Measurements from ENCODE around the gene GPR37.

GPR37 gene

DNA sequence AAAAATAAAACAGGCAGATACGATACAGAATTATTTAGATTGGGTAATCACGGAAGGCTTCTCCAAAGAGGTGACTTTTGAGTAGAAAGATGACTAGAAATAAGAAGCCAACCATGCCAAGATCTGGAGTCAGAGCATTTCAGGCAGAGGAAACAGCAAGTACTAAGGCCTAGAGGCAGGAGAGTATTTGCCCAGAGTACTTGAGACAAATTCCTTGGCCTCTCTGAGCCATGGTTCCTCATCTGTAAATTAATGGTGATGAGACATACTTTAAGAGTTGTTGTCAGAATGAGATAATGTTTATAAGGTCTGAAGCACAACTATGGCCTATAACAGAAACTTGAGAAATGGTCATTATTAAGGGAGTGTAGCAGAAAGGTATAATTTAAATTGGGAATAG, 15.8 kb upstream of the GPR37 start:
- H2AFZ ChIP-seq (ENCODE audit: low read length): no peak overlapping the region
- no peaks in the 10 kb centered on the region for H4K20me1 ChIP-seq (ENCODE audit: insufficient read depth, low read length)
- H3K9me2 ChIP-seq (replicated peaks; ENCODE audit: insufficient read depth, low read length): no peaks in the 10 kb centered on the region
- no peak overlapping the region for H3K9ac ChIP-seq (ENCODE audit: low read length)
- no peak overlapping the region for H3K27ac ChIP-seq (ENCODE audit: low read length)
- TF ChIP-seq, protein P1, sequence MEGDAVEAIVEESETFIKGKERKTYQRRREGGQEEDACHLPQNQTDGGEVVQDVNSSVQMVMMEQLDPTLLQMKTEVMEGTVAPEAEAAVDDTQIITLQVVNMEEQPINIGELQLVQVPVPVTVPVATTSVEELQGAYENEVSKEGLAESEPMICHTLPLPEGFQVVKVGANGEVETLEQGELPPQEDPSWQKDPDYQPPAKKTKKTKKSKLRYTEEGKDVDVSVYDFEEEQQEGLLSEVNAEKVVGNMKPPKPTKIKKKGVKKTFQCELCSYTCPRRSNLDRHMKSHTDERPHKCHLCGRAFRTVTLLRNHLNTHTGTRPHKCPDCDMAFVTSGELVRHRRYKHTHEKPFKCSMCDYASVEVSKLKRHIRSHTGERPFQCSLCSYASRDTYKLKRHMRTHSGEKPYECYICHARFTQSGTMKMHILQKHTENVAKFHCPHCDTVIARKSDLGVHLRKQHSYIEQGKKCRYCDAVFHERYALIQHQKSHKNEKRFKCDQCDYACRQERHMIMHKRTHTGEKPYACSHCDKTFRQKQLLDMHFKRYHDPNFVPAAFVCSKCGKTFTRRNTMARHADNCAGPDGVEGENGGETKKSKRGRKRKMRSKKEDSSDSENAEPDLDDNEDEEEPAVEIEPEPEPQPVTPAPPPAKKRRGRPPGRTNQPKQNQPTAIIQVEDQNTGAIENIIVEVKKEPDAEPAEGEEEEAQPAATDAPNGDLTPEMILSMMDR (IDR thresholded peaks at IDR 0.05; ENCODE audit: low read length): no peak
- TF ChIP-seq EZH2phosphoT487 (IDR thresholded peaks at IDR 0.05; ENCODE audit: low read length) (no peak), EZH2 (optimal IDR thresholded peaks at IDR 0.05; ENCODE audit: low read depth, low read length) (no peak)
- no peak overlapping the region for H3K4me2 ChIP-seq (ENCODE audit: low read depth, low read length)
- no peak for DNase-seq
- H3K27me3 ChIP-seq (replicated peaks; ENCODE audit: insufficient read depth, low read length): no peaks in the 10 kb centered on the region
- H3K4me3 ChIP-seq (ENCODE audit: low read length): no peak overlapping the region
- H3K9me3 ChIP-seq (replicated peaks; ENCODE audit: insufficient read depth, low read length): no peaks in the 10 kb centered on the region
- no peaks in the 10 kb centered on the region for H3F3A ChIP-seq (ENCODE audit: insufficient read depth, low read length)
- 0 out of 2 replicates have a peak, but pooled peaks cover 3% of the 10 kb centered on the region for H3K4me1 ChIP-seq (ENCODE audit: low read length)
- no peaks in the 10 kb centered on the region for H3K79me2 ChIP-seq (ENCODE audit: low read length)
- H3K36me3 ChIP-seq (replicated peaks; ENCODE audit: insufficient read depth, low read length): no peaks in the 10 kb centered on the region

DNA sequence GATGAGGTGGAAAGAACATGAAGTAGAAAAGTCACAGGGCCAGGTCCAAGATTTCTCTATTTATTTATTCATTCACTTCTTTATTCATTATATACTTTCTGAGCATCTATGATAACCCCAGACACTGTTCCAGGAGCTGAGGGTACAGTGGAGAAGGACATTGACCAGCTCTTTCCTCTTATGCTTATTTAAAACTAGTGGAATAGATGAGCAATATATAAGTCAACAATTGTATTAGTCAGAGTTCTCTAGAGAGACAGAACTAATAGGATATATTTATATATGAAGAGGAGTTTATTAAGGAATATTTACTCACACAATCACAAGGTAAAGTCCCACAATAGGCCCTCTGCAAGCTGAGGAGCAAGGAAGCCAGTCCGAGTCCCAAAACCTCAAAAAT, 15.0 kb upstream of the GPR37 start:
- Histone ChIP-seq H3K27ac (ENCODE audit: low read length) (no peak overlapping the region), H3F3A (ENCODE audit: insufficient read depth, low read length) (no peaks in the 10 kb centered on the region), H3K79me2 (ENCODE audit: low read length) (no peaks in the 10 kb centered on the region), H3K4me1 (ENCODE audit: low read length) (0 out of 2 replicates have a peak, but pooled peaks cover 3% of the 10 kb centered on the region), H3K36me3 (replicated peaks; ENCODE audit: insufficient read depth, low read length) (no peaks in the 10 kb centered on the region), H3K4me2 (ENCODE audit: low read depth, low read length) (no peak overlapping the region), H3K9ac (ENCODE audit: low read length) (no peak overlapping the region), H3K9me2 (replicated peaks; ENCODE audit: insufficient read depth, low read length) (no peaks in the 10 kb centered on the region), H3K27me3 (replicated peaks; ENCODE audit: insufficient read depth, low read length) (no peaks in the 10 kb centered on the region), H4K20me1 (ENCODE audit: insufficient read depth, low read length) (no peaks in the 10 kb centered on the region), H3K9me3 (replicated peaks; ENCODE audit: insufficient read depth, low read length) (no peaks in the 10 kb centered on the region), H3K4me3 (ENCODE audit: low read length) (no peak overlapping the region), H2AFZ (ENCODE audit: low read length) (no peak overlapping the region)
- no peak for DNase-seq
- TF ChIP-seq, protein P1 (IDR thresholded peaks at IDR 0.05; ENCODE audit: low read length): no peak
- TF ChIP-seq EZH2 (optimal IDR thresholded peaks at IDR 0.05; ENCODE audit: low read depth, low read length) (no peak), EZH2phosphoT487 (IDR thresholded peaks at IDR 0.05; ENCODE audit: low read length) (no peak)

DNA sequence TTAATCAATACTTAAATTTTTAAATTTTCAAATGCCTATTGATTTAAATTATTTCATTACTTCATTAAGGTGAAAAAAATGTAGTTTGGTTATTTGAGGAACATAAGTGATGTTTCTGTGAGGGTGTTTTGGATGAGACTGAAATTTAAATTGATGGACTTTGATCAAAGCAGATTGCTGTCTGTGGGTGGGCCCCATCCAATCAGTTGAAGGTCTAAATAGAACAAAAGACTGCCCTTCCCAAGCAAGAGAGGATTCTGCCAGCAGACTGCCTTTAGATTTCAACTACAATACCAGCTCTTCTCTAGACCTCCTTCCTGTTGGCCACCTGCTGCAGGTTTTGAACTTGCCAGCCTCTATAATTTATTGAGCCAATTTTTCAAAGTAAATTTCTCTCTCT, 14.5 kb upstream of the GPR37 start:
- no peak for TF ChIP-seq EZH2phosphoT487 (IDR thresholded peaks at IDR 0.05; ENCODE audit: low read length)
- TF ChIP-seq, protein P1 (IDR thresholded peaks at IDR 0.05; ENCODE audit: low read length): no peak
- no peak for TF ChIP-seq EZH2 (optimal IDR thresholded peaks at IDR 0.05; ENCODE audit: low read depth, low read length)
- Histone ChIP-seq H3K9me2 (replicated peaks; ENCODE audit: insufficient read depth, low read length) (no peaks in the 10 kb centered on the region), H3K79me2 (ENCODE audit: low read length) (no peaks in the 10 kb centered on the region), H3K27me3 (replicated peaks; ENCODE audit: insufficient read depth, low read length) (no peaks in the 10 kb centered on the region), H4K20me1 (ENCODE audit: insufficient read depth, low read length) (no peaks in the 10 kb centered on the region), H3K9me3 (replicated peaks; ENCODE audit: insufficient read depth, low read length) (no peaks in the 10 kb centered on the region), H3K4me3 (ENCODE audit: low read length) (no peak overlapping the region), H3K36me3 (replicated peaks; ENCODE audit: insufficient read depth, low read length) (no peaks in the 10 kb centered on the region), H3F3A (ENCODE audit: insufficient read depth, low read length) (no peaks in the 10 kb centered on the region), H3K27ac (ENCODE audit: low read length) (no peak overlapping the region), H3K9ac (ENCODE audit: low read length) (no peak overlapping the region), H3K4me2 (ENCODE audit: low read depth, low read length) (no peak overlapping the region), H3K4me1 (ENCODE audit: low read length) (0 out of 2 replicates have a peak, but pooled peaks cover 3% of the 10 kb centered on the region), H2AFZ (ENCODE audit: low read length) (no peak overlapping the region)
- no peak for DNase-seq
